Lung microvascular endothelial cell (primary cell): ENCODE measurements around the gene C11orf97. TPM values are rescaled to one million over a fixed set of nuclear protein-coding genes. Genes with fewer than 3 reads are reported as not detected.
"Not testable (repeated sequence)": the region's sequence is repeated elsewhere in the genome, so short reads cannot be mapped to it uniquely, and the experiment has no call there.

ENCODE experiments used
- DNase-seq, 2 donors: peaks; one replicate each; pipeline versions ENCODE4 v3.0.0 to v3.0.0-alpha.2; 2010; ENCODE audit warnings: low read depth in 2 of 2
- total RNA-seq: library from RNA; depleted of rRNA; stranded (reverse); fragments of >200 nt; gene quantifications from 2 replicates; pipeline ENCODE4 v1.2.1, GENCODE V29; 2014

The C11orf97 gene
- total RNA-seq, 1 donor from 2014 or later: not detected

DNA sequence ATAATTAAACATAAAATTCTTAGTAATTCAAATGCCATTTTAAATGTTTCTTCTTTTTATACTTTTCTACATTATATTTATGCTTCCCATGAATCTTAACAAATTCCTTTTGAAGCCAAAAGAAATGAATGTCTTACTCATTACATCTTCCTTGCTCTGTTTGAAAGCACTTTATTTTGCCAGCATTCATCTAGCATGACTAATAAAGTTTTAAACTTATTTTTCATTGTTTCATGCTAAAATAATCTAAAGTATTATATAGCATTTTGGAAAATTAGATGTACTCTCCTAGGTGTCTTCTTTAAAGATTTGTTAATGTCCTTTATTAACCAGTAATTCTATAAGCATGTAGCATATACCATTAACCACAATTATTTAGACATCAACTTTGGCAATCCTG lies 45.2 kb downstream of the C11orf97 start:
- no peak for DNase-seq

GRCh38 chr11:94557992-94558391 lies 45.7 kb downstream of the C11orf97 start:
- DNase-seq: no peak

DNA sequence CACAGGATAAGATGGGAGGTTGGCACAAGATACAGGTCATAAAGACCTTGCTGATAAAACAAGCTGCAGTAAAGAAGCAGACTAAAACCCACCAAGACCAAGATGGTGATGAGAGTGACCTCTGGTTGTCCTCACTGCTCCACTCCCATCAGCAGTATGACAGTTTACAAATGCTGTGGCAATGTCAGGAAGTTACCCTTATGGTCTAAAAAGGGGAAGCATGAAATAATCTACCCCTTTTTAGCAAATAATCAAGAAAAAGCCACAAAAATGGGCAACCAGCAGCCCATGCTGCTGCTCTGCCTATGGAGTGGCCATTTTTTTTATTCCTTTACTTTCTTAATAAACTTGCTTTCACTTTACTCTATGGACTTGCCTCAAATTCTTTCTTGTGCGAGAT lies 46.2 kb downstream of the C11orf97 start:
- no peak for DNase-seq

DNA sequence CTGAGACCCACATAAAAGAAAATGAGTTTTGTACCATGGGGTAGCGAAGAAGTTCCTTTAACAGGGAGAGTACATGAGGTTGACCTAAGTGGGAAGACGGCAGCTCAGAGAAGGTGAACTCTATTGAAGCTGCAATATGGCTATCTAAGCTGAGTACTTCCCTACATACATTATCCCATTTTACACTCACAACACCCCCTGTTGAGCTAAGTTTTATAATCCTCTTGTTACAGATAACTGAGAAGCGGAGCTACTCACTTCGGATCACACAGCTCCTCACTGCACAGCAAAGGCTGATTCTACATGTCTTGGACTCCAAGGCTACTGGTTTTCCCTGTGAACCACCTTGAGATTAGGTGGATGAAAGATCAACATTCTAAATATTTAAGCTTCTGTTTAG lies 46.7 kb downstream of the C11orf97 start:
- DNase-seq: no peak

GRCh38 chr11:94559361-94559760 lies 47.1 kb downstream of the C11orf97 start:
- DNase-seq: no peak

- DNase-seq: no peak
Measured at GRCh38 chr11:94560834-94561233, 48.6 kb downstream of the C11orf97 start.

DNA sequence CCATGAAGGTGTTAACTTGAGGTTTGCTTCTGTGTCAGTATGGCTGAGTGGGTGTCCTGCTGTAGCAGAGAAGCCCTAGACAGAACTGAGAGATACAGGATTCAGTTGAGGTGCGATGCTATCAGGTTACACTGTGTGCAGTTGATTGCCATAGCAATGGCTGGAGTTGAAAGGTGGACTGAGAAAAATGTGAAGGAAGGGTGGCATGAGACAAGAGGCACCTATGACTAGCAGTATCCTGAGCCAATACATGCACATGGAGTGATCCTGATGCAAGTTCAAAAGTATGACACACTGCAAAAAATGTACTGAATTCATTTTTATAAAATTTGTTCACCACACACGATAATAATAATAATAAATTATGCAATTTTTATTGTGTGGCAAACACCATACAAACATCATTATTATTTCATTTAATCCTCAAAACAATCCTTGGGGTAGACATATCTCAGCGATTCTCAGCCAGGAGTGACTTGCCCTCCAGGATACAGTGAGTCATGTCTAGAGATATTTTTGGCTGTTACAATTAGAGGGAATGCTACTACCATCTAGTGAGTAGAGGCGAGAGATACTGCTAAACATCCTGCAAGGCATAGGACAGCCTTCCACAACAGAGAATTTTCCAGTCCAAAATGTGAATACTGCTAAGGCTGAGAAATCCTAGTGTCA lies 51.1 kb downstream of the C11orf97 start:
- DNase-seq: peak; percentile 12 to 73

DNA sequence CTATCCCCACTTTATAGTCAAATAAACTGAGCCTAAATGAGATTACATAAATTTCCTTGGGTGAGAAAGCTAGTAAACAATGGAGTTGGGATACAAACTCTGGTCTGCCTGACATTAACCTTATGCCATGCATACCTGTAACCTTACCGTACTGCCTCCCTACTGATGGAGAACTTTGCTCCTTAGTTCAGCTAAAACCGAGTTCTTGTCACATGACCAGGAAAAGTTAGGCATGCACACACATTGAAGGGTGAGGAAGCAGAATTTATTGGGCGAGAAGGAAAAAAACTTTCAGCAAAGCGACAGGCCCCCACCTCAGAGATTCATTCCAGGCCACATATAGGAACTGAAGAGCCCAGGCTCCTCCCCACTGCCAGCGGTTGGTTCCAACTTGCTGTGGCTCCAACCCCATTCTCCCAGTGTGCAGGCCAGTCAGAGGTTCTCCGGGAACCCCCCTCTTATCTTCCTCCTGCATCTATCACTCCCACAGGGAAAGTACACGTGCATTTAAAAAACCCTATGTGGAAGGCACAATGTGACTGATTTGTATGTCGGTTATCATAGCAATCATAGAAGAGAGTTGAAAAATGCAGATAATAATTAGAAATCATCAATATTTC lies 51.7 kb downstream of the C11orf97 start:
- DNase-seq: no peak

DNA sequence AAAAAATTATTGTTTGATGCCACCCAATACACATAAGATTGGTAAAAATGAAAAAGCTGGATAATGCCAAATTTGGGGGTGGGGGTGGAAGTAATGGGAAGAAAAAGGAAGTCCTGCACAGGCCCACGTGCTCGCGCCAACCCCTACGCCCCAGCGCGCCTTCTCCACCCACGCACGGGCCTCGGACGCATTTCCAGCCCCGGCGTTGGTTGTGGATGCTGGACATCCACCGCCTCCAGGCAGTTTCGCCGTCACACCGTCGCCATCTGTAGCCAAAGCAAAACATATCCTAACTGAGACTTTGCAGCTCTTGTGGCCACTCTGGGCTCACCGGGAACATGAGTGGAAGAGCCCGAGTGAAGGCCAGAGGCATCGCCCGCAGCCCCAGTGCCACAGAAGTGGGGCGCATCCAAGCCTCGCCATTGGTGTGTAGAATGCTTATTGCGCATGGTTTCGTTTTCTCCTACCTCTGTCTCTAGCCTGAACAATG lies 55.0 kb downstream of the C11orf97 start, which contains the start of gene PIWIL4:
TSS of gene PIWIL4 (plus strand) at position 188 of the 490 bp plus-strand sequence. CDS start at position 339, 151 bp downstream.
- DNase-seq: no peak

DNA sequence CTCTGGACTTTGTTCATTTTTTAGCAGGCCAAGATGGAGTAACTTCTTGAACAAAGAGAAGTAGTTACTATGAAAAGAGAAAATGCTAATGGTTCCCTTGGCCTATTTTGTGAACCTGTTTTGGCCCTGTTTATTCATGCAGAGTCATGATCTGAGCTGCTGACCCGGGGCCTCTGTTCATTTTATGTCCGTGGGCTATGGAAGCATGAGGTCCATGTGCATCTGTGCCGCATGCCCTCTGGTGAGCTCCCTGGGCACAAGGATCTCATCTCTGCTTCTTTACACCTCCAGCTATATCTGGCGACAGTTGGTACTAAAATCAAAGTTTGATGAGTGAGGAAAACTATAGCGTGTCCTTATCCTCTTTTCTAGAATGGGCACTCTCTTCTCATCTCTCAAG lies 55.9 kb downstream of the C11orf97 start:
- DNase-seq: no peak

GRCh38 chr11:94568717-94569116 lies 56.5 kb downstream of the C11orf97 start:
- DNase-seq: no peak

- DNase-seq: not testable (repeated sequence)
Measured at GRCh38 chr11:94572975-94573374, 60.7 kb downstream of the C11orf97 start.

DNA sequence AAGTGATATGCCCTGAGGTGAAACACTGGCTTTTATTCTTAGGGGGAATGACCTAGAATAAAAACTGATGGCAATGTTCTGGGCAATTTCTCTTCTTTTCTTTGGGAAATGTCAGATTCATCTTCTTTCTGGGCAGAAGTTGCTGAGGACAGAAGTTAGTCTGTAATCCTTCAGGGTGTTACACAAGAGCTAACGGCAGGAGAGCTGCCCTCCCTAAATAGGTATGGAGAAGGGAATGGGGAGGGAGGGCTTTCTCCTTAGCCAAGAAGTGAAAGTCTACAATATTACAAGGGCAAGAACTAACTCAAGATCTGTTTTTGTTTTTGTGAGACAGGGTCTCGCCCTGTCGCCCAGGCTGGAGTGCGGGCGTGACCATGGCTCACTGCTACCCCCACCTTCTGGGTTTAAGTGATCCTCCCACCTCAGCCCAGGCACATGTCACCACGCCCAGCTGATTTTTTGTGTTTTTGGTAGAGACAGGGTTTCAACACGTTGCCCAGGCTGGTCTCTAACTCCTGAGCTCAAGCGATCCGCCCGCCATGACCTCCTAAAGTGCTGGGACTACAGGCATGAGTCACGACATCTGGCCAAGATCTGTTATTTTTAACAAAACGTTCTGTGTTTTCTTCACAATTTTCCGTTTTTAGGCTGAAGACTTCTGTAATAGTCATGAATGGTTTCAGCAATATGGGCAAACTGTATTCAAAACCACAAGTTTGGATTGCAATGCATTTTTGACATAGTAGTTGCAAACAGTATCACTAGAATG lies 62.1 kb downstream of the C11orf97 start:
- DNase-seq: no peak

DNA sequence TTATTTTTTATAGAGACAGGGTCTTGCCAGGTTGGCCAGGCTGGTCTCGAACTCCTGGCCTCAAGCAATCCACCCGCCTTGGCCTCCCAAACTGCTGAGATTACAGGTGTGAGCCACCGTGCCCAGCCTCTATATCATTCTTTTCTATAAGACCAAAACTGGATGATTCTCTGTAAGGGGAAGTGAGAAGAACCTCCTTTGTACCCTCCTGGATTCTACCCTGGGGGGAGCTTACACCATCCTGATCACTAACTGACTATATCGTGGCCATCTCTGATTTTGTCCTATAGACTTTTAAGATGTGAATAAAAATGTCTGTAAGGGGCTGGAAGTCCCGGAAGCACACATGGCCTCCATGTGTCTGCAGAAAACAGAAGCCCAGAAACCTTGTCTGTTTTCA lies 64.0 kb downstream of the C11orf97 start:
- no peak for DNase-seq

- peak in 1 of 2 donors; percentile 53 for DNase-seq
Measured at GRCh38 chr11:94577841-94578240, 65.6 kb downstream of the C11orf97 start.

Other genes with a start within 250 kb of the C11orf97 start
- gene IZUMO1R, start 207.9 kb upstream of the C11orf97 start, total RNA-seq: not detected in 2 replicates
- not detected in 2 replicates for gene GPR83, start 111.0 kb upstream of the C11orf97 start, total RNA-seq
- 10.1 and 10.2 TPM in 2 replicates for gene MRE11, start 18.6 kb upstream of the C11orf97 start, total RNA-seq
- gene ANKRD49, start 18.5 kb upstream of the C11orf97 start, total RNA-seq: 6.8 and 10.1 TPM in 2 replicates
- 2.8 and 6.3 TPM in 2 replicates for gene FUT4, start 31.5 kb downstream of the C11orf97 start, total RNA-seq
- gene PIWIL4, start 54.9 kb downstream of the C11orf97 start, total RNA-seq: 0.65 and 0.79 TPM in 2 replicates